ENCODE measurements around the gene ADNP2.

- TF ChIP-seq, protein P1, sequence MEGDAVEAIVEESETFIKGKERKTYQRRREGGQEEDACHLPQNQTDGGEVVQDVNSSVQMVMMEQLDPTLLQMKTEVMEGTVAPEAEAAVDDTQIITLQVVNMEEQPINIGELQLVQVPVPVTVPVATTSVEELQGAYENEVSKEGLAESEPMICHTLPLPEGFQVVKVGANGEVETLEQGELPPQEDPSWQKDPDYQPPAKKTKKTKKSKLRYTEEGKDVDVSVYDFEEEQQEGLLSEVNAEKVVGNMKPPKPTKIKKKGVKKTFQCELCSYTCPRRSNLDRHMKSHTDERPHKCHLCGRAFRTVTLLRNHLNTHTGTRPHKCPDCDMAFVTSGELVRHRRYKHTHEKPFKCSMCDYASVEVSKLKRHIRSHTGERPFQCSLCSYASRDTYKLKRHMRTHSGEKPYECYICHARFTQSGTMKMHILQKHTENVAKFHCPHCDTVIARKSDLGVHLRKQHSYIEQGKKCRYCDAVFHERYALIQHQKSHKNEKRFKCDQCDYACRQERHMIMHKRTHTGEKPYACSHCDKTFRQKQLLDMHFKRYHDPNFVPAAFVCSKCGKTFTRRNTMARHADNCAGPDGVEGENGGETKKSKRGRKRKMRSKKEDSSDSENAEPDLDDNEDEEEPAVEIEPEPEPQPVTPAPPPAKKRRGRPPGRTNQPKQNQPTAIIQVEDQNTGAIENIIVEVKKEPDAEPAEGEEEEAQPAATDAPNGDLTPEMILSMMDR (IDR thresholded peaks at IDR 0.05; ENCODE audit: low read length), result no peak
- TF ChIP-seq EZH2 (IDR thresholded peaks at IDR 0.05; ENCODE audit: borderline replicate concordance, low read length), result no peak
Observed at GRCh38 chr18:80115035-80115434, 6.0 kb downstream of the ADNP2 start.
